ENCODE results near the gene STARD8.

The STARD8 gene

DNA sequence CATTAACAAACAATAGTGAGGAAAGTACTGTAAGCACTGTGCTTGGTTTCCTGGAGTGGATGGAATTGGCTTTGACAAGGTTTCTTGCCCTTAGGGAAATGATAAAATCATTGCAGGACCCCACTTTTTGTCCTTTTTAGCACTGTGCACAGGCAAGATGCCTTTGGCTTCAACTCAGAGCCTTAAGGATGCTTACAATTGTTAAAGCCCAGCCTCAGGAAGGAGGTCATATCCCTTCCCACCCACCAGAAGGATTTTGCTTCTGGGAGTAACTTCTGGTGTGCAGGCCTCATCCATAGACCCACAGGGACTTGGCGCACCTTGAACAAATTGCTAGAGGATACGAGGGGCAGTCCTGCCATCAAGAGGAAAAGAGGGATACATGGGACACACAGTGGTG lies 44.5 kb downstream of the STARD8 start:
- Histone ChIP-seq H3K4me3 (no peak overlapping the region), H3K36me3 (ENCODE audit: insufficient read depth, low read length) (no peaks in the 10 kb centered on the region), H3K27ac (no peak overlapping the region), H3K9ac (ENCODE audit: insufficient read length) (no peak overlapping the region), H3K9me3 (ENCODE audit: low read depth, low read length) (no peaks in the 10 kb centered on the region)
- no peak for DNase-seq (ENCODE audit: low read depth, low spot score)
- TF ChIP-seq FOXP2 (optimal IDR thresholded peaks at IDR 0.05; ENCODE audit: control extremely low read depth, extremely low read length, insufficient read depth) (no peak), POLR2AphosphoS5 (IDR thresholded peaks at IDR 0.05; ENCODE audit: borderline replicate concordance, low read depth, low read length) (no peak), EZH2 (IDR thresholded peaks at IDR 0.05) (no peak)

DNA sequence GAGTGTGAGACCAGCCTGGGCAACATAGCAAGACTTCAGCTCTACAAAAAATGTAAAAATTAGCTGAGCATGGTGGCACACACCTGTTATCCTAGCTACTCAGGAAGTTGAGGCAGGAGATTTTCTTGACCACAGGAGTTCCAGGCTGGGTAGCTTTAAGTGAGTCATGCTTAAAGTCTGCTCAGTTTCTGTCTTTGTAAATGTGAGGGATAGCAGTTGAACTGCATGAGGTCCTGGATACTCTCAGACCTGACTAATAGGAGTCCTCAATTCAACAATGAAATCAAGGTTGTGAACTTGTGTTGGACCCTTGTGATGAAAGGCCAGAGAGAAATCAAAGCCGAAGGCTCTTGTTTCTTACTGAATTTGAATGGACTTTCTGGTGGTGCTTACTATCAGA lies 45.2 kb downstream of the STARD8 start:
- TF ChIP-seq FOXP2 (optimal IDR thresholded peaks at IDR 0.05; ENCODE audit: control extremely low read depth, extremely low read length, insufficient read depth) (no peak), POLR2AphosphoS5 (IDR thresholded peaks at IDR 0.05; ENCODE audit: borderline replicate concordance, low read depth, low read length) (no peak), EZH2 (IDR thresholded peaks at IDR 0.05) (no peak)
- Histone ChIP-seq H3K9me3 (ENCODE audit: low read depth, low read length) (no peaks in the 10 kb centered on the region), H3K9ac (ENCODE audit: insufficient read length) (no peak overlapping the region), H3K4me3 (no peak overlapping the region), H3K36me3 (ENCODE audit: insufficient read depth, low read length) (no peaks in the 10 kb centered on the region), H3K27ac (no peak overlapping the region)
- no peak for DNase-seq (ENCODE audit: low read depth, low spot score)

DNA sequence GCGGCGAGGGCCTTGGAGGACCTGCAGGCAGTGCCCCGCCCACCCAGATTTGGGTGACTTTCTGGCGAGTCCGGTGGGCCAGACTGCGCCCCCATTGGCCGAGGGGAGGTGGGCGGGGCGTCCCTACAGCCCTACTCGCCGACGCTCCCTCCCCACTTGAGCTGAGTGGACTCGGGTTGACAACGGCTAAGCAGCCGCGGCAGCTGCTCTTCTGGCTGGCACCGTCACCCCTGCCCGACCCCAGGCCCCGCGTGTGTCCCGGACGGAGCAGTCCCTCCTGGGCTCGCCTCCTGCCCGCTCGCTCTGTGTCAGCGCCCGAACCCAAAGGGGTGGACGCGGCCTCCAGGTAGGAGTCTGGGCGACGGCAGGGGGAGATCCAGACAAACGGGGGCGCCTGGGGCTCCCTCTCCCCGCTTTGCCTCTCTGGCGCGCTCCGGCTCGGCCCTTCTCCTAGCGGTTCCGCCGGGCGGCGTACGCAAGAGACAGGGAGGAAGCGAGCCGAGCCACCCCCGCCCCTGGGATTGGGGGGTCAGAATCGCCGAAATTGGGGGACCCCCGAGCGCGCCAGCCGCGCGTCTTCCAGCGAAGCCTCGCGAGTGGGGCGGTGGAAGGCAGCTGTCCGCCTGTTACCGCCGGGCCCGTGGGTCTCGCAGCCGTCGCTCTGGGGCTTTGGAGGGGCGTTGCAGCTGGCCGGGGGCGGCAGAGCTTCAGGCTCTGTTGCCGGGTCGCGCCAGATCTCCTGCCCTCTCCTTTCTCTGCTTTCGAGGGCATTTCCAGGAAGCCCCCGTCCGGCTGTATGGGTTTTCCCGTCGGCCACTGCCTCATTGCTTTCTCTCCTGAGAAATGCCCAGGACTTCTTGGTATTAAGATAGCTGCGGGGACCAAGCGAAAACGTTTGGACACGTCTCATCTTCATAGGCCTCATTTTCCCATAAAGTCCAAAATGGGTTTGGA lies 46.3 kb downstream of the STARD8 start:
- TF ChIP-seq FOXP2 (optimal IDR thresholded peaks at IDR 0.05; ENCODE audit: control extremely low read depth, extremely low read length, insufficient read depth) (no peak), POLR2AphosphoS5 (IDR thresholded peaks at IDR 0.05; ENCODE audit: borderline replicate concordance, low read depth, low read length) (no peak), EZH2 (IDR thresholded peaks at IDR 0.05) (no peak)
- no peak for DNase-seq (ENCODE audit: low read depth, low spot score)
- Histone ChIP-seq H3K9me3 (ENCODE audit: low read depth, low read length) (no peaks in the 10 kb centered on the region), H3K9ac (ENCODE audit: insufficient read length) (no peak overlapping the region), H3K27ac (no peak overlapping the region), H3K4me3 (no peak overlapping the region), H3K36me3 (ENCODE audit: insufficient read depth, low read length) (no peaks in the 10 kb centered on the region)

DNA sequence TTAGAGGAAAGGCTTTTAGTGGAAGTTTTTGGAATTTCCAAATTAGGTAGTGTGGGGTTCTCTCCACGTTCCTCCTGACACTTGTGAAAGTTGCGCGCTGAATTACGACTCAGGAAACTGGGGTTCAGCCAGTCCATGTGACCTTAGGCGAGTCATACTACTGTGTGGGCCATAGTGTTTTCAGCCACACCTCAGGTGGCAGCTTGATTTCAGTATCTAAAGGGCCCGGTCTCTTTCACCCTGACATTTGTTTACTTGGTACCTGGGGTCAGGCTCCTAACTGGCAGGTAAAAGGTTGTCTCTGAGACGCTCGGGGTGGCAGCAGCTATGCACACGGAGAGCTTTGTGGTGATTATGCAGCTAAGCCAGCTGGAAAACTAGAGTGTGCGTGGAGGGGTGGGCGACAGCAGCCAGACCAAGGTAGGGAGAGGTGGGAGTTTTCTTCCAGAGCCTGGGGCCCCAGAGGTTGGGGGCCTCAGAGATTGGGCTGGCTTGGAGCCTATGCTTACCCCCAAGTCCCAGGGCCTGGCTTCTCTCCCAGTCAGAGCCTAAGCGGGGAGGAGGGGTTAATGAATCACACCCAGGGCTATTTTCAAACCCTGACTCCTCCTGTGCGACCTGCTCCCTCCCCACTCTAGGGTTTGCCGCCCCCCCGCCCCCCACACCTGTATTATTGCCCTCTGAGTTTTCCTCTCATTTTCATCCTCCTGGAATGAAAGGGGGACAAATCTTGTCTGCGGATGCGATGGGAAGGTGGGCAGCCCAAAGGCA lies 47.2 kb downstream of the STARD8 start:
- Histone ChIP-seq H3K4me3 (no peak overlapping the region), H3K9ac (ENCODE audit: insufficient read length) (no peak overlapping the region), H3K36me3 (ENCODE audit: insufficient read depth, low read length) (no peaks in the 10 kb centered on the region), H3K27ac (no peak overlapping the region), H3K9me3 (ENCODE audit: low read depth, low read length) (no peaks in the 10 kb centered on the region)
- no peak for TF ChIP-seq EZH2 (IDR thresholded peaks at IDR 0.05)
- TF ChIP-seq FOXP2 (optimal IDR thresholded peaks at IDR 0.05; ENCODE audit: control extremely low read depth, extremely low read length, insufficient read depth), result no peak
- no peak for TF ChIP-seq POLR2AphosphoS5 (IDR thresholded peaks at IDR 0.05; ENCODE audit: borderline replicate concordance, low read depth, low read length)
- no peak for DNase-seq (ENCODE audit: low read depth, low spot score)

DNA sequence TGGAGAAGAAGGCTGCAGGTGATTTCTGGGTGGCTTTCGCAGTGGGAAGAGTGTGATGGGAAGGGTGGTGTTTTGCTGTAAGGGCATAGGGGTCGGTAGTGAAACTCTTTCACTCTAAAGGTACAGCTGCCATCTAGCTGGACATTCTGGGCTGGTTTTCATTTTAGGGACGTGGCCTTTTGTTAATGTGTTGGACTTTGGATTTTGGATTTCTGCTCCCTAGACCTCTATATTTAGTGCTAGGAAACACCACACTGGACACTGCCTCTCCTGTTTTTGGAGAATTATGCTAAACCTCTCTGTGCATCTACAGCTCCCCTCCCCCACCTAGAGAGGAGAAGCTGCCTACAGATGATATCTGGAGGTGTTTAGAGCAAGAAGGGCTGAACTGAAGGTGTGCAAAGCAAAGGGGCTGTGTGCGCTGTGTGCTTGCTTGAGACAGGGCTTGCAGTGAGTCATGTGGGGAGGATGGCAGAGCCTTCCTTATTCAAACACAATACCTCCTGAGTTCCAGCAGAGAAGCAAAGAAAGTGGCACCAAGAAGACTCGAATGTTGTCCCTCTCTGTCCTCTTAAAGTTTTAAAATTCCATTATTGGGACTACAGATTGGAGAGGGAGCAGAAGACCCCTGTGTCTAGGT lies 47.9 kb downstream of the STARD8 start:
- H3K36me3 ChIP-seq (ENCODE audit: insufficient read depth, low read length), result no peaks in the 10 kb centered on the region
- H3K4me3 ChIP-seq, result no peak overlapping the region
- no peak overlapping the region for H3K27ac ChIP-seq
- no peak for DNase-seq (ENCODE audit: low read depth, low spot score)
- TF ChIP-seq POLR2AphosphoS5 (IDR thresholded peaks at IDR 0.05; ENCODE audit: borderline replicate concordance, low read depth, low read length), result no peak
- no peak for TF ChIP-seq FOXP2 (optimal IDR thresholded peaks at IDR 0.05; ENCODE audit: control extremely low read depth, extremely low read length, insufficient read depth)
- TF ChIP-seq EZH2 (IDR thresholded peaks at IDR 0.05), result no peak
- no peaks in the 10 kb centered on the region for H3K9me3 ChIP-seq (ENCODE audit: low read depth, low read length)
- no peak overlapping the region for H3K9ac ChIP-seq (ENCODE audit: insufficient read length)

DNA sequence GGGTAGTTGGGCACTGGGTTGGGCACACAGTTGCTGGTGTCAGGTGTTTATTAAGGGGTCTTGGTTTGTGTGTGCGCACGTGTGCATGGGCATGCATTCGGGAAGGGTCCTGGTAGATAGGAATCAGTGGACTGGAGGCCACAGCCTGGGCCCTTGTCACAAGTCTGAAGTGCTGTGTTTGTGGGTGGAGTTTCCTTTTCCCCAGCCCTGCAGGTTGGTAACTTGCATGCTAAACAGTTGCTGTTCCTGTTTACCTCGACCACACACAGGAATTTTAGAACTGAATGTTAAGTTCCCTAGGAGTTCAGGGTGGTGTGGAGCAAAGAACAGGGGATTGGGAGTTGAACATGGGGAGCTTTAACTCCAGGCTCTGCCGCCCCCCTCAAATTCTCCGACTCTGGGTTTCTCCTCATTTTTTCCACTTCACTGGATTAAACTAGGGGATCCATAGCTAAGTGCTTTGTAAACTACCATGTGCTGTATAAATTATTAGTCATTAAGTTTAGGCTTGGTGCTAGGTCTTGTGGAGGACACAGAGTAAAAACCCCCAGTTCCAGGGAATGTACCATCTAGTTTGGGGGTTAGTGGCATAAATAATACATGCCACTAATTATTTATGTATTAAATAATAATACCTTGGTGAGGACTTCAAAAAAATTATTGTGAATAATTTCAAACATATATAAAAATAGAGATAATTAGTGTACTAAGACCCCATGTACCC lies 49.0 kb downstream of the STARD8 start:
- Histone ChIP-seq H3K27ac (no peak overlapping the region), H3K9ac (ENCODE audit: insufficient read length) (no peak overlapping the region), H3K36me3 (ENCODE audit: insufficient read depth, low read length) (no peaks in the 10 kb centered on the region), H3K9me3 (ENCODE audit: low read depth, low read length) (no peaks in the 10 kb centered on the region), H3K4me3 (no peak overlapping the region)
- TF ChIP-seq EZH2 (IDR thresholded peaks at IDR 0.05) (no peak), POLR2AphosphoS5 (IDR thresholded peaks at IDR 0.05; ENCODE audit: borderline replicate concordance, low read depth, low read length) (no peak), FOXP2 (optimal IDR thresholded peaks at IDR 0.05; ENCODE audit: control extremely low read depth, extremely low read length, insufficient read depth) (no peak)
- DNase-seq (ENCODE audit: low read depth, low spot score), result no peak

DNA sequence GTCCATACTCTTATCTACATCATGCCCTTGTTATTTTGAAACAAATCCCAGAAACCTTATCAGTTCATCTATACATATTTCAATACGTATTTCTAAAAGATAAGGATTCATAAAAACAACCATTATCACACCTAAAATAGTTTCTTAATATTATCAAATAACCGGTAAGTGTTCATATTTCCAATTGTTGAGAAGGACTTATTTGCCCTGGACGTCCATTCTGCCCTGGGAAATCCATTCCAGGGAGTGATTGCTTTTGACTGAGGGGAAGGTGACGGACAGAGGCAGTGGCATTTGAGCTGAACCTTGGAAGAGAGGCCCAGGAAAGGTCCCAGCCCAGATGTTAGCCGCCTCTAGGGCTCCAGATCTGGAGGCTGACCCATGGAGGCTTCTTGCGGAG lies 49.6 kb downstream of the STARD8 start:
- Histone ChIP-seq H3K9ac (ENCODE audit: insufficient read length) (no peak overlapping the region), H3K27ac (no peak overlapping the region), H3K36me3 (ENCODE audit: insufficient read depth, low read length) (no peaks in the 10 kb centered on the region), H3K9me3 (ENCODE audit: low read depth, low read length) (no peaks in the 10 kb centered on the region), H3K4me3 (no peak overlapping the region)
- TF ChIP-seq FOXP2 (optimal IDR thresholded peaks at IDR 0.05; ENCODE audit: control extremely low read depth, extremely low read length, insufficient read depth) (no peak), EZH2 (IDR thresholded peaks at IDR 0.05) (no peak), POLR2AphosphoS5 (IDR thresholded peaks at IDR 0.05; ENCODE audit: borderline replicate concordance, low read depth, low read length) (no peak)
- no peak for DNase-seq (ENCODE audit: low read depth, low spot score)
